GM18867 (cell line): ENCODE measurements around the gene RPUSD1.
"Not testable (repeated sequence)": the region's sequence is repeated elsewhere in the genome, so short reads cannot be mapped to it uniquely, and the experiment has no call there.

ENCODE experiments used
- ATAC-seq: cut with Tn5 transposase; IDR thresholded peaks from one replicate; pipeline ENCODE4 v1.9.1; 2021; ENCODE audit warnings: mild to moderate bottlenecking, moderate library complexity; ENCODE audit not compliant: unreplicated experiment

RPUSD1 gene

DNA sequence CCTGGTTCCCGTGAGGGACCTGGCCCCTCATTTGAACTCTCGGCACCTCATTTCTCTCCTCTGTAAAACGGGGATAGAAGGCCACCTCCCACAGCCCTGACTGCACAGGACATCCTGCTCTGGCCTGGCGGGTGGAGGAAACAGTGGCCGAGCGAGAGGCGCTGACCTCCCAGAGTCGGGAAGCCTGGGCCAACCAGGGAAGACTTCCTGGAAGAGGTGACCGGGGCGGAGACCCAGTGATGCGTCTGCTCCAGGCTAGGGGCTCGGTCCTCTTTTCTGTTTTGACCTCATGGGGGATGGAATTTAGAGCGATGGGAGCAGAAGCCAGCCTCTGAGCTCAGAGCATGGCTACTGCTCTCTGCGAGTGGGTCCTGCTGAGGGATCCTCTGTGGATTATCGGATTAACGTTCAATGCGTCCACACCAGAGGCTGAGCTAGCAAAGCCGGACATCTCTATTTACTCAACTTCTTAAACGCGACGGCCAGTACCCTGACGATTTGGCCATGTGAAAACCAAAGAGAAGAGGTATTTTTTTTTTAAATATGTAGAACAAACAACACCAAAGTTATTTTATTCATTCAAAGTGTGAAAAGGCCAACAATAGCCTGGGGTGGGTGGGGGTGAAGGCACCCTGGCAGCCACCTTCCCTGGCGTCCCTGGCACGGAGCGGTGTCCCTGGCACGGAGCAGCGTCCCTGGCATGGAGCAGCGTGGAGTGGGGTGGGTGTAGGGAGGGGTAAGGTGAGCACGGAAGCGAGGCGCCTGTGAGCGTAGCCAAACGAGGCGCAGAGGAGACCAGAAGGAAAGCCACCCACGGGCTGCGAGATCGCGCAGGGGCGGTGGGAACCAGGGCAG, 36.8 kb downstream of the RPUSD1 start:
- ATAC-seq = no peak

GRCh38 chr16:750485-750884, 37.7 kb downstream of the RPUSD1 start:
- ATAC-seq = no peak

DNA sequence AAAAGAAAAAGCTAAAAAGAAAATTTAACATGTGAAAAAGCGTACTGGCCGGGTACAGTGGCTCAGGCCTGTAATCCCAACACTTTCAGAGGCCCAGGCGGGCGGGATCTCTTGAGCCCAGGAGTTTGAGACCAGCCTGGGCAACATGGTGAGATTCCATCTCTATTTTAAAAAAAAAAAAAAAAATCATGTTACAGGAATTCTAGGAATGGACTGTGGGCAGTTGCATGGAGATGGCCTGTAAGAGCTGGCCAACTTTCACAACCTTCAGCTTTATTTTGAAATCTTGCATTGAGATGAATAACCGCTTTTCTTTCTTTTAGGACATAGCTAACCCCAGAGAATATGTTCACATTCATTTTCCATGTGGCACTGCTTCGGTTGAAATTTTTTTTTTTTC, 39.2 kb downstream of the RPUSD1 start:
- no peak for ATAC-seq

- no peak for ATAC-seq
Observed at GRCh38 chr16:747978-748746, 40.0 kb downstream of the RPUSD1 start.

DNA sequence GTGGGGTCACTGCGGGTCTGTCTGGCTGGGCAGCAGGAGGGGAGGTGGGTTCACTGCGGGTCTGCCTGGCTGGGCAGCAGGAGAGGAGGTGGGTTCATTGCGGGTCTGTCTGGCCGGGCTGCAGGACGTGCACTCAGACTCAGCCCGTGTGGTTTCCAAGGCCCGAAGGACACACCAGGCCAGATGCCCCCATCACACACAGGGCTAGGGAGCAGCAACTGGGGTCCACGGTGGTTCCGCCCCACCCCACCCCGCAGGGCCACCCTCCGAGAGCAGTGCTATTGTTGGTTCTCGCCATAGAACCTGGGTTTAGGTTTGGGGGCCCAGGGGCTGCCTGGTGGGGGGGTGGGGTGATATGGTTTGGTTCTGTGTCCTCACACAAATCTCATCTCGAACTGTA, 41.5 kb downstream of the RPUSD1 start:
- no peak for ATAC-seq

GRCh38 chr16:745739-746138, 42.4 kb downstream of the RPUSD1 start:
- no peak for ATAC-seq

DNA sequence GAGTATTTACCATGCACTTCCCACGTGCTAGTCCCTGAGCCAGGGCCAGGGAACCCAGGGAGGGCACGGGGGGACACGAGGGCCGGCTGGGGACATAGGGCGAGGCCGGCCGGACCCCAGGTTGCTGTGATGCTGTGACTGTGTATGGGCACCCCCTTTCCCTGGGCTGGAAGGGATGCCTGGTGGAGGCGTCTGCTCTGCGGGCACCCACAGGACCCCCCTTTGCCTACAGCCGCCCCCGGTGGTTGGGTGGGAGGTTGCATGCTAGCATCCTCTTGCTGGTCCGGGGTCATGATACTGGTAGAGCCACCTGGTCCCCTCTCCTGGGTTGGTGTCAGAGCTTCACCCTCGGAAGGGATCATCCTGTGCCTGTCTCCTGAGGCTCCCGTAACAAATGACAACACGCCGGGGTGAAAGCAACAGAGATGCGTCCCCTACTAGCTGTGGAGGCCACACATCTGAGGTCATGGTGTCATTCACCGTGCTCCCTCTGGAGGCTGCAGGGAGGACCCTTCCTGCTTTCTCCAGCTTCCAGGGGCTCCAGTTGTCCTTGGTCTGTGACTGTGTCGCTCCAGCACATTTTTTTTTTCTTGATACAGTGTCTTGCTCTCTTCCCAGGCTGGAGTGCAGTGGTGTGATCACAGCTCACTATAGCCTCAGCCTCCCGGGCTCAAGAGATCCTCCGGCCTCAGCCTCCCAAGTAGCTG, 44.2 kb downstream of the RPUSD1 start:
- ATAC-seq = no peak

DNA sequence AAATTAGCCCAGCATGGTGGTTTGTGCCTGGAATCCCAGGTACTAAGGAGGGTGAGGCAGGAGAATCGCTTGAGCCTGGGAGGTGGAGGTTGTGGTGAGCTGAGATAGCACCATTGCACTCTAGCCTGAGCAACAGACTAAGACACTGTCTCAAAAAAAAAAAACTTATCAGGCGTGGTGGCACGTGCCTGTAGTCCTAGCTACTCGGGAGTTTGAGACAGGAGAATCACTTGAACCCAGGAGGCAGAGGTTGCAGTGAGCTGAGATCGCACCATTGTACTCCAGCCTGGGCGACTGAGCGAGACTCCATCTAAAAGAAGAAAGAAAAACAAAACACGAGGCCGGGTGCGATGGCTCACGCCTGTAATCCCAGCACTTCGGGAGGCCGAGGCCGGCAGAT, 45.3 kb downstream of the RPUSD1 start:
- ATAC-seq = not testable (repeated sequence)

DNA sequence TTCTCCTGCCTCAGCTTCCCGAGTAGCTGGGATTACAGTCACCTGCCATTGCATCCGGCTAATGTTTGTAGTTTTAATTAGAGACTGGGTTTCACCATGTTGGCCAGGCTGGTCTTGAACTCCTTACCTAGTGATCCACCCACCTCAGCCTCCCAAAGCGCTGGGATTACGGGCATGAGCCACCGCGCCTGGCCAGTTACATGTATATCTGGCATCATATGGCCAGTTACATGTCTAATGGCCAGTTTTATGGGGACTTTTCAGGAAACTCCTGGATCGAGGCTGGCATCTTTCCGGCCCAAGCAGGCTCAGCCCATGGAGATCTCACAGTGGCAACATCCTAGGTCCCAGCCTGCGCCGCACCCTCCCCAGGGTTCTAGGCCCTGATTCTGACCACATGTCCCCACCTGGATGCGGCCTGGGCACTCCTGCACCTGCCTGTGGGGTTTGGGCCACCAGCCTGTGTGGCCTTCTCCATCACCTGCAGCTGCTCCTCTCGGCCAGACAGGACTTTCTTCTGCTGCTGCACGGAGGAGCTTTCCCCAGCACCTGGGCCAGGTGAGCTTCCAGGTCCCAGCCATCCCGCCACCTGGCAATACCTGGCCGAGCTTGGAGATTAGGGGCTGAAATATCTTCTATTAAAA, 46.1 kb downstream of the RPUSD1 start:
- ATAC-seq = no peak

DNA sequence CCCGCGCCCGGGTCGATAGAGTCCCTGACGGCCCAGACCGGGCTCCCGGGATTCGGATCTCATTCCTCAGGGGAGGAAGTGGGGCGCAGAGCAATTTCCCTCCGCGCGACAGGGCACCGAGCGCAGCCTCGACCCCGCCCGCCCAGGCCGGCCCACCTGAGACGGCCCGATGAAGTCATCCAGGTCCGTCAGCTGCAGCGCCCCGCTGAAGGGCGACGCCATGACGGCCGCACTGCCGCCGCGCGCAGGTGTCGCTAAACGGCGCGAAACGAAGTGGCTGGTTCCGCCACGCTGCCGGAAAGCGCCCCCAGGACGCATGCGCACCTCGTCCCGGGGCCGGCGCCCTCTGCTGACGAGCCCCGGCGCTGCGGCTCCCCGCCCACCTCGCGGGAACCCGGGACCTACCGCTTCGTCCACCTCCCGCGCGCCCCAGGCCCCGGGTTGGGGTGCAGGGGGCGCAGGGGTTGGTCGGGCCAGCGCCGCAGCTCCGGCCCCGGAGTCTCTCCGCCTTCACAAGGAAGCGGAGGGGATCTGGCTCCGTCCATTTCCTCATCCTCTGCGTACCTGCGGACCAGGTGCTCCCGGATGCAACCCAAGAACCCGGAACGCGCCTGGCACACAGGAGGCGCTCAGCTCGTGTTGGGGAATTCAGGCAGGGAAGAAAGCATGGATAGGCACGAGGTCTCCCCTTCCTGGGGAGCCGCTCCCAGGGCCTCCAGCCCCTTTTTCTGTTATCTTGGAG, 47.2 kb downstream of the RPUSD1 start, which contains the start of gene CIAO3:
Gene CIAO3 (minus strand): TSS at position 234 of the 742 bp plus-strand sequence. CDS start 12 bp downstream, at position 222.
- peak; percentile 68 for ATAC-seq

DNA sequence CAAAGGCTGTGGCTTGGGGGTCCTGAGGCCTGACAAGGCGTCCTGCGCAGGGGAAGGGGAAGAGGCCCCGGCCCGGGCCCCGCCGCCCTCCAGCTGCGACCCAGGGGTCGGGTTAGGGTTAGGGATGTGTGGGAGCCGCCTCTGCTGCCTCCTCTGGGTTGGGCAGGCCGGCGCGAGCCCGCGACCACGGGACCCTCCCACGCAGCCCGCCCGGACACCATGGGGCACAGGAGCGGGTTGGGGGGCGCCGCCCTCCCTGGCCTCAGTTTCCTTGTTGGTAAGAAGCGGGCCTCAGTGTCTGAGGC, 47.8 kb downstream of the RPUSD1 start:
- peak; percentile 10 for ATAC-seq

GRCh38 chr16:739560-740458, 48.4 kb downstream of the RPUSD1 start:
- no peak for ATAC-seq

GRCh38 chr16:736936-737481, 51.2 kb downstream of the RPUSD1 start:
- ATAC-seq = no peak

GRCh38 chr16:735982-736453, 52.2 kb downstream of the RPUSD1 start:
- peak; percentile 30 for ATAC-seq

DNA sequence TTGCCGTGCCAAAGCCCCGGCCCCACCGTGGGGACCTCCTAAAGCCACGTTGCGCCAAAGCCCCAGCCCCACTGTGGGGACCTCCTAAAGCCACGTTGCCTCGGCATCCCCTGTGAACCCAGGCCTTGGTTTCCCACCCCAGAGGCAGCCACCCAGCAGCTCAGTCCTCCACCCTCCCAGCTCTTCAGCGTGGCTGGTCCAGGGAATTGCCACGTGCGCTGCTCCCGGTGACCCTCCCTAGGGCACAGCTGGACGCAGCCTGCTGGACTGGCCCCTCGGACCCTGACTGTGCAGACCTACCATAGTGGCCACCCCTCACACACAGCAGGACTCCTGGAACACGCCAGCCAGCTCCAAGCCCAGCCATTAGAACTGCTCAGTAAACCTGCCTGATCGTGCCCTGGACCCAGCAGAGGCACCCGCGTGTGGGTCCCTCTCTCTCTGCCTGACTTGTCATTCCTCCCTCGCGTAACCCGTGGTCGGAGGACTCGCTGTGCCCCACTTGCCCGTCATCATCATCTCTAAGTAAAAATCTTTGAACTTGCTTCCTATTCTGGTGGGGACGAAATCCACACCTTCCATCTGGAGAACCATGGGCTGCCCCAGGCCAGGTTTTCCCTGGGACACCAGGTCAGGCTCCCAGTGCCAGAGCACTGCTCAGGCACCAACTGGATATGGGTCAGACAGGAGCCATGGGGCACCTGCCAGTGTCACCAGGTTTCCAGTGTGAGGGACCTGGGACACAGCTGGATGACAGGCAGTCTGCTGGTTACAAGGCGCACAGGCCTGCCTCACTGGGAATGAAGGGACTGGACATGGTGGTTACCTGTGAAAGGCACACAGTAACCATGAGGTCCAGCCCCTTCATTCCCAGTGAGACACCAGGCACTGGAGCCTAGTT, 53.0 kb downstream of the RPUSD1 start:
- ATAC-seq = no peak
